Stimulated activated CD8-positive, alpha-beta memory T cell treated with anti-CD3 and anti-CD28 coated beads, Interleukin-15, amount 100 ng/mL, for 48 hours (primary cell): ENCODE data around the gene SAPCD2.
"Not testable (repeated sequence)": the region's sequence is repeated elsewhere in the genome, so short reads cannot be mapped to it uniquely, and the experiment has no call there.

ENCODE experiments used
- DNase-seq, 2 donors: peaks; one replicate each; pipeline ENCODE4 v3.0.0-alpha.2; 2020; ENCODE audit warnings: low read depth in 2 of 2

The SAPCD2 gene

GRCh38 chr9:137048655-137049543 lies 21.5 kb downstream of the SAPCD2 start:
- DNase-seq, result no peak

- peak; percentile 67 to 72 for DNase-seq
Observed at GRCh38 chr9:137046088-137046787, 24.1 kb downstream of the SAPCD2 start, which contains the start of gene NPDC1. Gene NPDC1 (minus strand): TSS chr9:137046177. CDS start chr9:137045989, 188 bp downstream.

GRCh38 chr9:137045294-137046087 lies 24.9 kb downstream of the SAPCD2 start:
- DNase-seq, result no peak

- DNase-seq, result no peak
Observed at GRCh38 chr9:137044502-137045177, 25.7 kb downstream of the SAPCD2 start.

GRCh38 chr9:137044037-137044436 lies 26.3 kb downstream of the SAPCD2 start:
- DNase-seq, result no peak

GRCh38 chr9:137042751-137043727 lies 27.3 kb downstream of the SAPCD2 start:
- no peak for DNase-seq

- no peak for DNase-seq
Observed at GRCh38 chr9:137041124-137041523, 29.2 kb downstream of the SAPCD2 start.

- no peak for DNase-seq
Observed at GRCh38 chr9:137040568-137040967, 29.8 kb downstream of the SAPCD2 start.

GRCh38 chr9:137039611-137040366 lies 30.6 kb downstream of the SAPCD2 start:
- DNase-seq, result no peak

GRCh38 chr9:137038916-137039315 lies 31.4 kb downstream of the SAPCD2 start:
- DNase-seq, result no peak

GRCh38 chr9:137037483-137037882 lies 32.9 kb downstream of the SAPCD2 start:
- no peak for DNase-seq

GRCh38 chr9:137037035-137037434 lies 33.3 kb downstream of the SAPCD2 start:
- DNase-seq, result no peak

GRCh38 chr9:137035937-137036336 lies 34.4 kb downstream of the SAPCD2 start:
- no peak for DNase-seq

- DNase-seq, result no peak
Observed at GRCh38 chr9:137035507-137035834, 34.9 kb downstream of the SAPCD2 start.

GRCh38 chr9:137034709-137035506 lies 35.4 kb downstream of the SAPCD2 start:
- DNase-seq, result peak; percentile 74 to 77

- no peak for DNase-seq
Observed at GRCh38 chr9:137034039-137034708, 36.2 kb downstream of the SAPCD2 start.

- DNase-seq, result not testable (repeated sequence)
Observed at GRCh38 chr9:137033481-137033880, 36.9 kb downstream of the SAPCD2 start.

GRCh38 chr9:137032858-137033257 lies 37.5 kb downstream of the SAPCD2 start:
- DNase-seq, result no peak
